GM19239 (cell line): ENCODE results near the gene ZNF649.

Experiments used
- DNase-seq: peaks from one replicate; pipeline ENCODE4 v3.0.0; 2011; ENCODE audit warnings: low spot score; ENCODE audit not compliant: insufficient read length
- FAIRE-seq: peaks from 2 replicates; lab custom pipeline; 2011; peaks lifted over from hg19 to GRCh38; lab: Jason Lieb, UNC

The ZNF649 gene

GRCh38 chr19:51891193-51891747 is 13.5 kb downstream of the ZNF649 start:
- DNase-seq (no peak), FAIRE-seq (no peak)

DNA sequence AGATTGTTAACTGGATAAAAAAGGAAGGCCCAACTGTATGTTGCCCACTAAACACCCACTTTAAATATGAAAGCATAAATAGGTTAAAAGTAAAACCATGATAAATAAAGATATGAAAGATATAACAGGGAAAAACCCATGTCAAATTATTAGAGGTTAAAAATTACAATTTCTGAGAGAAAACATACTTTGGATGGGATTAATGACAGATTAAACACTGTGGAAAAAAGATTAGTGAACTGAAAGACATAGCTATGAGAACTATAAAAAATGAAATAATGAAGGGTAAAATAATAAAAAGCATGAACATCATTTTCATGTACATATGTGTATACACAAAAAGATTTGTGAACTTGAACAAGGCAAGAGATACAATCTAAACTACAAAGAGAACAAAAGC is 14.9 kb downstream of the ZNF649 start:
- no peak for FAIRE-seq
- DNase-seq: no peak

DNA sequence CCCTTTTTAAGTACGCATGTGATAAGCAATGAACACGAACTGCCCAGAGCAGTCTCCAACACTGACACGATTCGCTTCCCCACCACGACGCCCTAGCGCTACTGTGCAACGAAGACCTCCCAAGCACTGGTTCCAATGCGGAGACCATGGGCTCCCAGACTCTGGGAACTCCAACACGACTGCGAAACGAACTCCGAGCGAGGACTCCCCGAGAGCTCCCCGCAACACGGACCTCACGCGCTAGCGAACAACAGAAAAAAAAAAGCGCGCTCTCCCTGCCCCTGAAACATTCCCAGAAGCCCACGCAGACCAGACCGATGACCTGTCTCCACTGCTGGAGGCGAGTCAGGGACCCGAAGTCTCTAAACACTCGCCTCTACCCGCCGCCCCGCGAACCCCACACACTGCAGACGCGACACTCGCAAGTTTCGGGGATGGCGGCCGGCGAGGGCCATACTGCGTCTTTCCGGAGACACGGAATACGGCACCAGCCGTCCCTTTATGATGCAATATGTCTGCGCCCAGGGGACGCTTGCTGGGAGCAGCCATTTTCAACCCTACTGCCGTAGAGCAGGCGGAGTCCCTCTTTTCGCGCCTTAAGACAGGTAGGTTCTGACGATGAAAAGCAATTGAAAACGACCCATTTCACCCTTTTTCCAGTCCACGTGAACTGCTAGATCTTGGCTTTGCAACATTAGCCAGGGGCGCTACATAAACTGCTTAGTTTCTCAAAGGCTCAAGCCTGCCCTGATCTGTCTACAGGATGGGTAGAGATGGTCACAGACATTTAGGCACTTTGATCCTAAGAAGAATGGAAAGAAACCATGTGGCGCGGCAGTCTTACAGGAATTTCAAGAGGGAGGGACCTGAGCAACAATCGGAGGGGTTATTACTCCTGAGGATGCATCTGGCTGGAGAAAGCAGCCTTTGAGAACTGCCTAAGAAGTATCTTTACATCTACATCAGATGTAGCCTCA is 17.0 kb downstream of the ZNF649 start, which contains the start of gene ZNF577:
ZNF577 (minus strand) TSS at position 430 of the 977 bp plus-strand sequence. CDS start 7,569 bp downstream, outside the sequence.
- no peak for DNase-seq

GRCh38 chr19:51884713-51885112 is 20.1 kb downstream of the ZNF649 start:
- DNase-seq (no peak), FAIRE-seq (no peak)

More for the DNA sequence above, 17.0 kb downstream of the ZNF649 start, which contains the start of gene ZNF577:
- no peak for FAIRE-seq

DNA sequence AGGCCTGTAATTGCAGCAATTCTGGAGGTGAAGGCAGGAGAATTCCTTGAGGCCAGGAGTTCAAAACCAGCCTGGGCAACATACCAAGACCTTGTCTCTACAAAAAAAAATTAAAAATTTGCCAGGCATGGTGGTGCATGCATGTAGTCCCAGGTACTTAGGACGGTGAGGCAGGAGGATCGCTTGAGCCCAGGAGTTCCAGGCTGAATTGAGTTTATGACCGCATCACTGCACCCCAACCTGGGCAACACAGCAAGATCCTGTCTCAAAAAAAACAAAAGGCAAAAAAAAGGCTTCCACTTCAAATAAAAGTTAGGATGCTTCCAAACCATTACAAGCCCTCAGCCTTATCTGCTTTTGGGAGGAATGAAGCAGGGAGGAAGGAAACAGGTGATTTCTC is 22.3 kb downstream of the ZNF649 start:
- no peak for DNase-seq
- FAIRE-seq: no peak

DNA sequence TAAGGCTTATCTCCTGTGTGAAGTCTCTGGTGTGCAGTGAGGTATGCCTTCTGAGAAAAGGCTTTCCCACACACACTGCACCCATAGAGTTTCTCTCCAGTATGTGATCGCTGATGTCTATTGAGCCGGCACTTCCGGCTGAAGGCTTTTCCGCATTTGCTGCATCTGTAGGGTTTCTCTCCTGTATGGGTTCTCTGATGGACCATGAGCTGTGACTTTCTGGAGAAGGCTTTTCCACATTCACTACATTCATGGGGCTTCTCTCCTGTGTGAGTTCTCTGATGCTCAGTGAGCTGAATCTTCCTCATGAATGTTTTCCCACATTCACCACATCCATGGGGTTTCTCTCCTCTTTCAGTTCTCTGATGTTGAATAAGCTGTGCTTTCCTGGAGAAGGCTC is 31.7 kb downstream of the ZNF649 start:
- DNase-seq (no peak), FAIRE-seq (no peak)

- DNase-seq: no peak
Observed at GRCh38 chr19:51861870-51862622, 42.8 kb downstream of the ZNF649 start.

More at GRCh38 chr19:51861870-51862622, 42.8 kb downstream of the ZNF649 start:
- no peak for FAIRE-seq
